Measurements from ENCODE around the gene TFG. TPM values are rescaled to one million over a fixed set of nuclear protein-coding genes. Genes with fewer than 3 reads are reported as not detected.

The TFG gene
- total RNA-seq, 4 donors from 2014 or later: 118 to 147 (median 138) TPM

GRCh38 chr3:100700708-100701107, 8.6 kb upstream of the TFG start:
- H3K27me3 ChIP-seq: no peaks in the 10 kb centered on the region
- WGBS, 2 donors: 89 to 90% methylated on average over 5 of the region's 5 CpGs
- intact Hi-C loops (cut with DNase I): no loop called here
- no peaks in the 10 kb centered on the region for H3K36me3 ChIP-seq
- no peak for DNase-seq
- no peaks in the 10 kb centered on the region for H3K4me1 ChIP-seq
- no peak overlapping the region for H3K4me3 ChIP-seq (replicated peaks in 1 of 3)
- no peak overlapping the region for H3K27ac ChIP-seq
- H3K9me3 ChIP-seq: no peaks in the 10 kb centered on the region
- TF ChIP-seq, protein P1, sequence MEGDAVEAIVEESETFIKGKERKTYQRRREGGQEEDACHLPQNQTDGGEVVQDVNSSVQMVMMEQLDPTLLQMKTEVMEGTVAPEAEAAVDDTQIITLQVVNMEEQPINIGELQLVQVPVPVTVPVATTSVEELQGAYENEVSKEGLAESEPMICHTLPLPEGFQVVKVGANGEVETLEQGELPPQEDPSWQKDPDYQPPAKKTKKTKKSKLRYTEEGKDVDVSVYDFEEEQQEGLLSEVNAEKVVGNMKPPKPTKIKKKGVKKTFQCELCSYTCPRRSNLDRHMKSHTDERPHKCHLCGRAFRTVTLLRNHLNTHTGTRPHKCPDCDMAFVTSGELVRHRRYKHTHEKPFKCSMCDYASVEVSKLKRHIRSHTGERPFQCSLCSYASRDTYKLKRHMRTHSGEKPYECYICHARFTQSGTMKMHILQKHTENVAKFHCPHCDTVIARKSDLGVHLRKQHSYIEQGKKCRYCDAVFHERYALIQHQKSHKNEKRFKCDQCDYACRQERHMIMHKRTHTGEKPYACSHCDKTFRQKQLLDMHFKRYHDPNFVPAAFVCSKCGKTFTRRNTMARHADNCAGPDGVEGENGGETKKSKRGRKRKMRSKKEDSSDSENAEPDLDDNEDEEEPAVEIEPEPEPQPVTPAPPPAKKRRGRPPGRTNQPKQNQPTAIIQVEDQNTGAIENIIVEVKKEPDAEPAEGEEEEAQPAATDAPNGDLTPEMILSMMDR (IDR thresholded peaks at IDR 0.05): no peak
- TF ChIP-seq POLR2A (IDR thresholded peaks at IDR 0.05): no peak

DNA sequence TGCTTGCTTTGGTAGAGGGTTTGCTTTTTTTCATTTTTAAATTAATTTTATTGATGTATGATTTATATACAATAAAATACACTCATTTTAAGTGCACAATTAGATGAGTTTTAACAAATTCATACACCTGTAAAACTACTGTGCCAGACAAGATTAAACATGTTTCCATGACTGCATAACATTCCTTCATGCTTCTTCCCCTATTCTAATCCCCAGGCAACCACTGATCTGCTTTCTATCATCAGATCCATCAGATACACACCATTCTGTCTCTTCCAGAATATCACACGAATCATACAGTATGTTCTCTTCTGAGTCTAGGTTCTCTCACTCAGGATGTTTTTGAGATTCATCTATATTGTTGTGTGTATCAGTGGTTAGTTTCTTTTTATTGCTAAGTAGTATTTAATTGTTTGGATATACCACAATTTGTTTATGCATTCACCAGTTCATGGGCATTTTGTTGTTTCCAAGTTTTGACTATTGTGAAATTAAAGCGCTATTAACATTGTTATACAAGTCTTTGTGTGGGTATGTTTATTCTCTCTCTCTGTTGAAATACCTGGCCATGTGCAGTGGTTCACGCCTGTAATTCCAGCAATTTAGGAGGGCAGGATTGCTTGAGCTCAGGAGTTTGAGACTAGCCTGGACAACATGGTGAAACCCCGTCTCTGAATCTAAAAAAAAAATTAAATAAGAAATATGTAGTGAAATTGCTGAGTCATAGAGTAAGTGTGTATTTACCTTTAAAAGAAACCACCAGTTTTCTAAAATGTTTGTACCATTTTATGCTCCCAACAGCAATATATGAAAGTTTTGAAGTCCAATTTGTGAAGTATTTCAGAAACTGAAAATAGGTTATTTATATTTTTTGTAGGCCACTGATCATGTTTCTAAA, 7.0 kb upstream of the TFG start:
- TF ChIP-seq, protein P1 (IDR thresholded peaks at IDR 0.05): no peak
- no peak for TF ChIP-seq POLR2A (IDR thresholded peaks at IDR 0.05)
- Histone ChIP-seq H3K4me3 (replicated peaks in 1 of 3) (no peak overlapping the region), H3K36me3 (no peaks in the 10 kb centered on the region), H3K27ac (no peak overlapping the region), H3K4me1 (no peaks in the 10 kb centered on the region), H3K9me3 (no peaks in the 10 kb centered on the region), H3K27me3 (no peaks in the 10 kb centered on the region)
- intact Hi-C loops (cut with DNase I): no loop called here
- DNase-seq: no peak
- 81% methylated on average over 4 of the region's 4 CpGs for WGBS, 2 donors

GRCh38 chr3:100702980-100703345, 6.3 kb upstream of the TFG start:
- Histone ChIP-seq H3K27ac (no peak overlapping the region), H3K36me3 (no peaks in the 10 kb centered on the region), H3K4me1 (no peaks in the 10 kb centered on the region), H3K27me3 (no peaks in the 10 kb centered on the region), H3K9me3 (no peaks in the 10 kb centered on the region), H3K4me3 (replicated peaks in 1 of 3) (no peak overlapping the region)
- intact Hi-C loops (cut with DNase I): no loop called here
- TF ChIP-seq POLR2A (IDR thresholded peaks at IDR 0.05): no peak
- 85% methylated on average over 5 of the region's 5 CpGs for WGBS, 2 donors
- DNase-seq: no peak

GRCh38 chr3:100703865-100704264, 5.4 kb upstream of the TFG start:
- no peak for TF ChIP-seq POLR2A (IDR thresholded peaks at IDR 0.05)
- TF ChIP-seq, protein P1 (IDR thresholded peaks at IDR 0.05): no peak
- 72 to 73% methylated on average over 4 of the region's 4 CpGs for WGBS, 2 donors
- no peak overlapping the region for H3K4me3 ChIP-seq (replicated peaks in 1 of 3)
- no peaks in the 10 kb centered on the region for H3K36me3 ChIP-seq
- no peak for DNase-seq
- no peak overlapping the region for H3K27ac ChIP-seq
- H3K27me3 ChIP-seq: no peaks in the 10 kb centered on the region
- H3K4me1 ChIP-seq: peaks cover 0 to 5% of the 10 kb centered on the region in 2 donors
- no peaks in the 10 kb centered on the region for H3K9me3 ChIP-seq
- intact Hi-C loops (cut with DNase I): no loop called here

GRCh38 chr3:100706365-100706764, 2.9 kb upstream of the TFG start:
- Histone ChIP-seq H3K36me3 (no peaks in the 10 kb centered on the region), H3K27ac (no peak overlapping the region), H3K4me3 (replicated peaks in 1 of 3) (no peak overlapping the region), H3K4me1 (peaks cover 0 to 13% of the 10 kb centered on the region in 2 donors), H3K27me3 (no peaks in the 10 kb centered on the region), H3K9me3 (no peaks in the 10 kb centered on the region)
- TF ChIP-seq POLR2A (IDR thresholded peaks at IDR 0.05): no peak
- TF ChIP-seq, protein P1 (IDR thresholded peaks at IDR 0.05): no peak
- WGBS, 2 donors: 69 to 70% methylated on average over 3 of the region's 3 CpGs
- intact Hi-C loops (cut with DNase I): no loop called here
- DNase-seq: no peak

Measured in thyroid gland (tissue), 4 donors.